ENCODE data around the gene RYR2.

RYR2 gene

GRCh38 chr1:237197470-237198425 lies 155.8 kb downstream of the RYR2 start:
- TF ChIP-seq ZFX (IDR thresholded peaks at IDR 0.05), result no peak
- no peak for TF ChIP-seq CTCF (conservative IDR thresholded peaks at IDR 0.05)
- no peak overlapping the region for H3K27ac ChIP-seq

- no peak overlapping the region for H3K27ac ChIP-seq
- TF ChIP-seq ZFX (IDR thresholded peaks at IDR 0.05) (no peak), CTCF (conservative IDR thresholded peaks at IDR 0.05) (no peak)
Observed at GRCh38 chr1:237199026-237199425, 157.0 kb downstream of the RYR2 start.

GRCh38 chr1:237201155-237201554 lies 159.2 kb downstream of the RYR2 start:
- no peak overlapping the region for H3K27ac ChIP-seq
- TF ChIP-seq ZFX (IDR thresholded peaks at IDR 0.05) (no peak), CTCF (conservative IDR thresholded peaks at IDR 0.05) (no peak)

GRCh38 chr1:237204841-237205240 lies 162.9 kb downstream of the RYR2 start:
- H3K27ac ChIP-seq, result no peak overlapping the region
- TF ChIP-seq CTCF (conservative IDR thresholded peaks at IDR 0.05), result no peak
- TF ChIP-seq ZFX (IDR thresholded peaks at IDR 0.05), result no peak

GRCh38 chr1:237205400-237206064 lies 163.5 kb downstream of the RYR2 start:
- no peak for TF ChIP-seq ZFX (IDR thresholded peaks at IDR 0.05)
- no peak for TF ChIP-seq CTCF (conservative IDR thresholded peaks at IDR 0.05)

GRCh38 chr1:237206065-237206414 lies 164.1 kb downstream of the RYR2 start:
- TF ChIP-seq CTCF (conservative IDR thresholded peaks at IDR 0.05) (no peak), ZFX (IDR thresholded peaks at IDR 0.05) (no peak)

More at GRCh38 chr1:237205400-237206064, 163.5 kb downstream of the RYR2 start:
- H3K27ac ChIP-seq, result no peak overlapping the region

GRCh38 chr1:237211031-237211430 lies 169.0 kb downstream of the RYR2 start:
- H3K27ac ChIP-seq, result no peak overlapping the region
- no peak for TF ChIP-seq CTCF (conservative IDR thresholded peaks at IDR 0.05)
- no peak for TF ChIP-seq ZFX (IDR thresholded peaks at IDR 0.05)

More at GRCh38 chr1:237206065-237206414, 164.1 kb downstream of the RYR2 start:
- no peak overlapping the region for H3K27ac ChIP-seq
